T-helper 17 cell (primary cell): ENCODE measurements around the gene HAAO. TPM values are rescaled to one million over a fixed set of nuclear protein-coding genes. Genes with fewer than 3 reads are reported as not detected.

ENCODE experiments used
- ATAC-seq: fragments of 150-1000 bp; cut with Tn5 transposase; 2 replicates; pipeline ENCODE4 v1.10.0; 2021; ENCODE audit warnings: mild to moderate bottlenecking, moderate library complexity
- DNase-seq, 3 donors: peaks; one replicate each; pipeline versions ENCODE4 v3.0.0 to v3.0.0-alpha.2; 2020 to 2021
- H3K9me3 ChIP-seq: one replicate; pipeline ENCODE4 v1.7.0; 2013; ENCODE audit warnings: low read length, mild to moderate bottlenecking; ENCODE audit not compliant: control insufficient read depth, poor library complexity, severe bottlenecking
- H3K27ac Mint-ChIP-seq: one replicate; pipeline ENCODE4 v1.8.0; 2022; ENCODE audit warnings: mild to moderate bottlenecking, moderate library complexity, mixed read lengths
- H3K27me3 Mint-ChIP-seq: one replicate; pipeline ENCODE4 v1.8.0; 2022; ENCODE audit warnings: mixed read lengths
- H3K36me3 Mint-ChIP-seq: one replicate; pipeline ENCODE4 v1.8.0; 2022; ENCODE audit warnings: low read depth, mixed read lengths
- H3K4me1 Mint-ChIP-seq: one replicate; pipeline ENCODE4 v1.8.0; 2022; ENCODE audit warnings: mild to moderate bottlenecking, mixed read lengths
- H3K4me3 Mint-ChIP-seq: one replicate; pipeline ENCODE4 v1.8.0; 2022; ENCODE audit warnings: mild to moderate bottlenecking, moderate library complexity, mixed read lengths
- total RNA-seq, 4 donors: library from RNA in 2 of 4; stranded (reverse) in 2 of 4; gene quantifications; one replicate each; pipeline ENCODE4 v1.2.3 and lab custom pipeline; 2022 to 2026

HAAO gene
- total RNA-seq, 2 donors from 2014 or later, result 0.37 TPM; not detected in 1

DNA sequence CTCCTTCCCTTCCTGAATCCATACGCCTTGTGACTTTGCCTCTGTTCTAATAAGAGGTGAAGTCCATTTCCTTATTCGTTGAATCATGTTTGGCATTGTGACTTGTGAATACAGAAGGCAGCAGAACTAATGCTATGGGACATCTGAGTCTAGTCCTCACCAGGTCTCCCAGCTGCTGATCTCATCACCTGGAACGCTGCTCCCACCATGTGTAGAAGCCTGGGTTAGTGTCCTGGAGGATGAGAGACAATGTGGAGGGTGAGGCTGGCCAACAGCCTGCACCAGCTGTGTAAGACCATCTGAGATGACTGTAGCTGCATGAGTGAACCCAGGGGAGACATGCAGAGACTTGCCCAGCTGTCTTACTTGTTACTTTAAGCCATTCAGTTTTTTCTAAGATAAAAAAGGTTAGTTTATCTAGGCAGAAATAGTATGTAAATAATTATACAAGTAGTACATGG is 3.5 kb upstream of the HAAO start:
- Mint-ChIP-seq H3K27ac (no peak overlapping the region), H3K4me3 (no peak overlapping the region), H3K4me1 (peaks cover 18% of the 10 kb centered on the region), H3K36me3 (peaks cover 4% of the 10 kb centered on the region), H3K27me3 (peaks cover 47% of the 10 kb centered on the region)
- H3K9me3 ChIP-seq, result no peaks in the 10 kb centered on the region
- no peak for DNase-seq
- ATAC-seq, result no peak

DNA sequence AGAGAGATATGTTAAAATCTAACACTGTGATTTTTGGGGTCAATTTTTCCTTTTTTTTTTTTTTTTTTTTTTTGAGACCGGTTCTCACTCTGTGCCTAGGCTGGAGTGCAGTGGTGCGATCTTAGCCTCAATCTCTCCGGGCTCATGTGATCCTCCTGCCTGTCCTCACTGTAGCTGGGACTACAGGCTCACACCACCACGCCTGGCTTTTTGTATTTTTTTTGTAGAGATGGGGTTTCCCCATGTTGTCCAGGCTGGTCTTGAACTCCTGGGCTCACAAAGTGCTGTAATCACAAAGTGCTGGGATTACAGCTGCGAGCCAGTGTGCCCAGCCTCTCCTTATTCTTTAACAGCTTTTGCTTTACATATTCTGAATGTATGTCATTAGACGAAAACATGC is 2.9 kb upstream of the HAAO start:
- H3K4me1 Mint-ChIP-seq, result peaks cover 18% of the 10 kb centered on the region
- peaks cover 5% of the 10 kb centered on the region for H3K36me3 Mint-ChIP-seq
- H3K9me3 ChIP-seq, result no peaks in the 10 kb centered on the region
- H3K4me3 Mint-ChIP-seq, result no peak overlapping the region
- ATAC-seq (no peak), DNase-seq (no peak)
- H3K27ac Mint-ChIP-seq, result no peak overlapping the region
- H3K27me3 Mint-ChIP-seq, result peaks cover 47% of the 10 kb centered on the region

DNA sequence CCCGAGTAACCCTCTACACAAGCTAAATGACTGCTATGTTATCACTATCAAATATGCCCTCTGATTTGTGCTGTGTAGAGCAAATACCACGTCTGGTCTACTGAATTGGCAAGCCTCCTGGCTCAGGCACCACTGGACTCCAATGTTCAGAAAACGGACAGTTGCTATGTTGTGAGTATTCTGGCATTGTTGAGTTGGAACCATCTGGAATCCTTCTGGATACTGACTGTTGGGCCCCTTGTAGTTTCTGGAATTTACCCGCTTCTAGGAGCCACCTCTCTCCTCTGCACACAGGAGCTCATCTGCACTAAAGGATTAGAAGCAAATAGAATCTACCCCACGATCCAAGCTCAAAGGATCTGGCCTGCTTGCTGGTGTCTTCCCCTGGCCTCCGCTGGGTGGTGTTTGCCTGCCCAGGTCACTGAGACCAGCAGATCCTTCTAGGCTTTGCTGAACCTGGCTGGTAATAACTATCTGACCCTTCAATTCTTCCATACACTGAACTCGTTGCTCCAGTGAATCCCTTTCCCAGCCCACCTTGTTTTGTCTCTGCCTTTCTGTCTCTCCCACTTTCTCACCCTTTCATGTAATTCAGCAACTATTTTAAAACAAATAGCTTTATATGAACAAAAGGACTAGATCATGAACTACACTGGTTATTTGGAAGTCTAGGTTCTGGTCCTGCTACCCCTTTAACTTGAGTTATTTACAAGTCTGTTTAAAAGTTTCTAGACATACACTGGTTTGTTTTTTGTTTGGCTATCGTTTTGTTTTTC is 2.1 kb upstream of the HAAO start:
- peaks cover 9% of the 10 kb centered on the region for H3K36me3 Mint-ChIP-seq
- H3K27me3 Mint-ChIP-seq, result peaks cover 54% of the 10 kb centered on the region
- peaks cover 18% of the 10 kb centered on the region for H3K4me1 Mint-ChIP-seq
- H3K27ac Mint-ChIP-seq, result no peak overlapping the region
- ATAC-seq (no peak), DNase-seq (no peak)
- no peak overlapping the region for H3K4me3 Mint-ChIP-seq
- H3K9me3 ChIP-seq, result no peaks in the 10 kb centered on the region

DNA sequence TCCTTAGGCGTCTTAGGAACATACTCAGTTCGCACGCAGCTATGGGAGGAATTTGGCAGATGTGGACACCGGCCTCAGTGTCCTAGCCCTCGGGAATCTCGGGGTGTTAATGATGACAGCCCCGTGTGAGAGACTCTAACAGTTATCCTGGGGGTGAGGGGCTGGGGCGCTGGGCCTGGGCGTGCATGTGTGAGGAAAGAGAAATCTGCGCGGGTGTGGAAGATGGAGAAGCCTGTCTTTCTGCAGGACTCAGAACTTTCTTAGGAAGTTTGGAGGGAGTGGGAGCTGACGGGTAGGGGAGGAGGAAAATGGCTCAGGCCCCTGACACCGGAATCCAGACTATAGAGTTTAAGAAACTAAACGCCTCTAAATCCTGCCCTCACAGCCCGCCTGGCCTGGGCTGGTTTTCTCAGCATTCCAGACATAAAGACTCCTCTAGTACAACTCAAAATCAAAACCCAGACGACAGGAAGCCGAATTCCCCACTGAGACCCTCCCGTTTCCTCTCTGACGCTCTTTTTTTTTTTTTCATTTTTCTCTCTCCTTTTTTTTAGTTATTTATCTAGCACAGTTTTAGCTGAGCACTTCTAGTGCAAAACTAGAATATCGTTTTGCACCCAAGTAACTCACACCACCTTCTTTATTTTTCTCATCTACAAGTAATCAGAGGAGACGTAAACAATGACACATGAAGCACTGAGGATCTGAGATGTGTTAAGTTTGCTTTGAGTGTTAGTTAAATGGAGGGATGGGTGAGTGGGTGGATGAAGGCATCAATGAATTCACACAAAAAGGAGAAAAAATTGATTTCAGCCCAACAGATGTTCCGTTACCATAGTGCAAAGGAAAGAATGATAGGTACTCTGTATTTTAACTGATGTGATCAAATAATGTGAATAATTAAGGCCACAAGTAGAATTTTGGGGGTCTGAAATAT is 1.2 kb upstream of the HAAO start:
- no peaks in the 10 kb centered on the region for H3K9me3 ChIP-seq
- Mint-ChIP-seq H3K4me3 (peak overlapping the region; percentile 63), H3K4me1 (peaks cover 18% of the 10 kb centered on the region), H3K27ac (no peak overlapping the region), H3K27me3 (peaks cover 58% of the 10 kb centered on the region), H3K36me3 (peaks cover 9% of the 10 kb centered on the region)
- ATAC-seq (no peak), DNase-seq (no peak)

DNA sequence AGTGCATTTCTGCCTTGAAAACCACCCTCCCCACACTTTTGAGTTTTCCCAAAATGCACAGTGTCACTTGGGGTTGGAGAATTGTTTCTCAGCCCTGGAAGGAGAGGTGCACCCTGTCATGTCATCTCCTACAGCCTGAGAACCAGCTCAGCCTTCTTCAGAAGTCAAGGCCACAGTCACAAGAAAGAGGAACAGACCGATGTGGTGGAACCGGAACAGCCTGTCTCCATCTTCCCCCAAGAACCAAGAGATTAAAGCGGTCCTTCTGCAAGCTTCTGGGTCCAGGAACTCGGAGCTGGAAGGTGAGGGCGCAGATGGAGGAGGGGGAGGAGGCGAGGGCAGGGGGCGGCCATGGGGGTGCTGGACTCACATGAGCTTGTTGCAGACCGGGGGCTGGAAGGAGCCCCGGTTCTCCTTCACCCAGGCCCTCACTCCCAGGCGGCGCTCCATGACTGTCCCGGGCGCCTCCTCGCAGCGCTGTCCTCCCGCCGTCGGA is 248 bp downstream of the HAAO start:
- peaks cover 72% of the 10 kb centered on the region for H3K27me3 Mint-ChIP-seq
- no peaks in the 10 kb centered on the region for H3K9me3 ChIP-seq
- peaks cover 18% of the 10 kb centered on the region for H3K4me1 Mint-ChIP-seq
- DNase-seq (no peak), ATAC-seq (peak; percentile 55)
- H3K4me3 Mint-ChIP-seq, result peak overlapping the region; percentile 77
- H3K36me3 Mint-ChIP-seq, result peaks cover 9% of the 10 kb centered on the region
- H3K27ac Mint-ChIP-seq, result no peak overlapping the region

DNA sequence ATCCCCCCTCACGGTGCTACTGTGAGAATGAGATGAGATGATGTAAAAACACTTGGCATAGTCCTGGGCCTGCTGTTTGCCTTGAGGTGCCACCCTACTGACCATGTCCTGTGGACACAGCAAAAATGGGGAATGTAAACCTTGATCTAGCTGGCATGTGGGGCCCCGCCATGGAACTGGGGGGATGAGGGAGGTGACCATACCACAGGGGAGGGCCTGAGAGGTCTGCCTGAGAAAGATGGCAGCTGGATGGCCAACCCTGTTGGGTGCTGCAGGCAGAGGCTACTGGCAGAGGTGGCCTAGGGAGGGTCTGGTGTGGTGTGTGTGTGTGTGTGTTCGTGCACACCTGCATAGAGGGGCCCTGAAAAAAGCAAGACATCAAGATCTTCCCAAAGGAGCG is 777 bp downstream of the HAAO start:
- no peaks in the 10 kb centered on the region for H3K9me3 ChIP-seq
- no peak overlapping the region for H3K27ac Mint-ChIP-seq
- H3K36me3 Mint-ChIP-seq, result peaks cover 9% of the 10 kb centered on the region
- H3K4me1 Mint-ChIP-seq, result peaks cover 18% of the 10 kb centered on the region
- DNase-seq (no peak), ATAC-seq (no peak)
- H3K27me3 Mint-ChIP-seq, result peaks cover 77% of the 10 kb centered on the region
- H3K4me3 Mint-ChIP-seq, result peak overlapping the region; percentile 77

DNA sequence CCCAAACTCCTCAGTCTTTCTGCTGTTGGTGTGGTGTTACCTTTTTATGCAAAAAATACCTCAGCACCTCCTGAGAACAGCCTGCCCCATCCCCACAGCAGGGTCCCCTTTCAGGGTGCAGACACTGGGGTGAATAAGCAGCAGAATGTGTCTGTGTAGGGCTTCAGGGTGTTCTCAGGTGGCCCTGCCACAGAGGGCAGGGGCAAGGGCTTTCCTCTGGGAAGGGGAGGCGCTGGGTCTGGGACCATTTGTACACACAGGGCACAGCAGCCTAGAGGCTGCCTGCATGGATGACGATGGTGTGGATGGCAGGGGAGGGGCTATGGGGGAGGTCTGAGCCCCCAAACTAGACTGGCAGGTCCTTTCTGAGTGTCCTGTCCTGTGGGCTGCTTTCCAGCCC is 2.6 kb downstream of the HAAO start:
- Mint-ChIP-seq H3K36me3 (peaks cover 9% of the 10 kb centered on the region), H3K4me3 (no peak overlapping the region), H3K4me1 (peaks cover 12% of the 10 kb centered on the region), H3K27me3 (peaks cover 70% of the 10 kb centered on the region), H3K27ac (no peak overlapping the region)
- no peak for DNase-seq
- no peak for ATAC-seq
- H3K9me3 ChIP-seq, result no peaks in the 10 kb centered on the region

DNA sequence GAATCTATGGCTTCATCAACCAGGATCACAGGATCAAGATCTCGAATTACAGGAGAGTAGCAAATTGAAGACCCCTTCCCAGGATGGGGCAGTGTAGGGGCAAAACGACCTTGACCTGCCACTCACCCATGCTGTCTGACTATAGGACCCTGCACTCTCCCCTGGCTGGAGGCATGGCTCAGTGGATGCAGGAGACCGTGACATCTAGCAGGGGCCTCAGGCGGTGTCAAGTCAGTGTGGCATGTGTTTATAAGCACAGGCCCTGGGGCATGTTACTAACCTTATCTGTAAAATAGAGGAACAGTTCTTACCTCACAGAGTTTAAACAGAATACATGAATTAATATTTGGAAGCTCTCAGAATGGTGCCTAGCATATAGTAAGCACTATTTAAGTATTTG is 3.5 kb downstream of the HAAO start:
- Mint-ChIP-seq H3K4me3 (no peak overlapping the region), H3K4me1 (peaks cover 11% of the 10 kb centered on the region), H3K27ac (no peak overlapping the region), H3K36me3 (peaks cover 9% of the 10 kb centered on the region), H3K27me3 (peaks cover 61% of the 10 kb centered on the region)
- no peaks in the 10 kb centered on the region for H3K9me3 ChIP-seq
- DNase-seq (no peak), ATAC-seq (no peak)

DNA sequence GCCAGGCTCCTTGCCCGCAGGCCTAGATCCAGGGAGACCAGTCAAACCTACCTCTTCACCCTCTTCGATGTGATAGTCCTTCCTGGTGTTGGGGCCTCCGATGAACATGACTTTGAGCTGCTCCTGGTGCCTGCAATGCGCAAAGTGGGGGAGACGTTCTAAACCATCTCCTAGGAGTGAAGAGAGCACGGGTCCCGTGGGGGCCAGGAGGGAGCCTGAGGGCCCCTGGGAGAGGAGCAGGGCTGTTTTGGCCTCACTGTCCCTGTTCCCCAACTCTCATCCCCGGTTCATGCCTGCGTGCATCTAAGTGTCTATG is 3.9 kb downstream of the HAAO start:
- DNase-seq, result no peak
- H3K4me1 Mint-ChIP-seq, result peaks cover 7% of the 10 kb centered on the region
- no peak overlapping the region for H3K27ac Mint-ChIP-seq
- no peaks in the 10 kb centered on the region for H3K9me3 ChIP-seq
- H3K36me3 Mint-ChIP-seq, result peaks cover 9% of the 10 kb centered on the region
- no peak overlapping the region for H3K4me3 Mint-ChIP-seq
- ATAC-seq, result no peak
- H3K27me3 Mint-ChIP-seq, result peaks cover 57% of the 10 kb centered on the region

DNA sequence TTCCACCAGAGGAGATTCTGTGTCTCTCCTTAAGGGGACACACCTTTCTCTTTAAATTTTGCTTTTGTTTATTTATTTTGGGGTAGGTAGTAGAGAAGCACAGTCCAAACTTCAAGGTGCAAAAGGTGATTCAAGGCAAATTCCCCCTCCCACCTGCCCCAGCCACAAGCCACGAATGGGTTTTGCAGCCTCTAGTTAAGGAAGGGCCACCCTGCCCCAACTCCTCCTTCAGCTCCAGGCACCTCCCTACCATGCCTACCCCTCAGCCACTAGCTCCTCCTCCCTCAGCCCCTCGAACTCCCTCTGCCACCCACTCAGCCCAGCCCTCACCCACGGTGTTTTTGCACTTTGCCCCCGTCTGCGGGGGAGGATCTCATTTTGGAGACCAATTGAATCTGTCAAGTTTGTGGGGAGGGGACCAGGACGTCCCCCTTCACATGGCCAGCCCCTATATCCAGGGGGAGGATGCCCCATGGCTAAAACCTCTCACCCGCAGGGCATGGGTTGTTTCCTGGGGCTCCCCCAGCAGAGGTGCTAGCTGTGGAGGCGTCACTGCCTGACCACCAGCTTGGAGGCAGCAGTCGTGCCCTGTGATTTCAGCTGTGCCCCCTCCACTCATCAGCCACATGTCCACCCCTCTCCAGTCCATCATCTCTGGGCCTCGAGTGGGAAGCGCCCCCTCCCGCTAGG is 4.5 kb downstream of the HAAO start:
- DNase-seq, result no peak
- Mint-ChIP-seq H3K4me1 (peaks cover 5% of the 10 kb centered on the region), H3K27ac (no peak overlapping the region), H3K27me3 (peaks cover 54% of the 10 kb centered on the region), H3K4me3 (no peak overlapping the region), H3K36me3 (peaks cover 9% of the 10 kb centered on the region)
- ATAC-seq, result no peak
- no peaks in the 10 kb centered on the region for H3K9me3 ChIP-seq

DNA sequence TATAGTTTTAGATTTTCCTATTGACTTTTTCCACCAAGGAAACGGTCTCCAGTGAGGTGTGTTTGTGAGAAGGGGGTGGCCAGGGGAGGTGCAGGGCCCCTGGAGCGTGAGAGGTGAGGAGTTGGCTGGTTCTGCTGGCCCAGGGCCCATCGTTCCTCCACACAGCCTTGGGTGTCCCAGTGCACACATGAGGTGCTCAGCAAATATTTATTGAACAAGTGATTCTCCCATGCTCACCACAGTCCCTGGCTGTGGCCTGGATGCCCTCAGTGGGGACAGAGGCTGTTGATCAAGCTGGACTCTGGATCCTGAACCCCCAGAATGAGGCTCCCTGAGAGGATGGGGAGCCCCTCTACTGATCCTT is 5.0 kb downstream of the HAAO start:
- Mint-ChIP-seq H3K27me3 (peaks cover 60% of the 10 kb centered on the region), H3K4me1 (peaks cover 5% of the 10 kb centered on the region), H3K27ac (no peak overlapping the region), H3K36me3 (peaks cover 9% of the 10 kb centered on the region), H3K4me3 (no peak overlapping the region)
- H3K9me3 ChIP-seq, result no peaks in the 10 kb centered on the region
- ATAC-seq (no peak), DNase-seq (no peak)

DNA sequence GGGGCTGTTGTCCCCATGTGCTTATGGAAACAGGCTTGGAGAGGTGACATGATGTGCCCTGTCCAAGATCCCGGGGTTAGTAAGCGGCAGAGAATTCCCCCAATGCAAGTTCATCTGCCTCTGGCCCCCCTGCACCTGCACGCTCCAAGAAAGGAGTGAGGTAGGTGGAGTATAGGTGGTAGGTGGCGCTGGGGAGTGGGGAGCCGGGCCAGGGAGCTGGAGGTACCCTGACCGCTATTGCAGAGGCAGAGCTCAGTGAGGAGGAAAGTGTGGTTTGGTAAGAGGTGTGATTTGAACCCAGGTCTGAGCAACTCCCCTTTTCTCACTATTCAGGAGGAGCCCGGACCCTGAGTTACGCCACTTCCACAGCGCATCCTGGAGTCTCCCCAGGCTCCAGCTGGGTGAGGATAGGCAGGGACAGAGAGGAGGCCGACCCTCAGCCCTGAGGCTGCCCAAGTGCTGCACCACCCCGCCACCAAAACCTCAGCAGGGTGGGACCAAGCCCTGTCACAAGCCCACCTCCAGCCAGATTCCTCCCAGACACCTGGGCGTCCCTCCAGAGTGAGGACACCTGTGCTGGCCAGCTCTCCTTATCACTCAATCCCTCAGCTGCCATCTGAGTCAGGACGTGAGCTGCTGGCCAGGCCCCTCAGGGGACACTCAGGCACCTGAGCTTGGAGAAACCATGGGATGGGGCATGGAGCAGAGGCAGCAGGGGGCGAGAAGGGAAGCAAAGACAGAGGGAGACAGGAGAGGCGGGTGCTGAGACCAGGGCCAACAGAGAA is 5.6 kb downstream of the HAAO start:
- peaks cover 2% of the 10 kb centered on the region for H3K4me1 Mint-ChIP-seq
- DNase-seq (no peak), ATAC-seq (no peak)
- peaks cover 56% of the 10 kb centered on the region for H3K27me3 Mint-ChIP-seq
- H3K4me3 Mint-ChIP-seq, result no peak overlapping the region
- no peaks in the 10 kb centered on the region for H3K9me3 ChIP-seq
- H3K36me3 Mint-ChIP-seq, result peaks cover 9% of the 10 kb centered on the region
- no peak overlapping the region for H3K27ac Mint-ChIP-seq
